Ishikawa (cell line): ENCODE data around the gene IFITM10.

Experiments used
- TEAD4 ChIP-seq: IDR thresholded peaks from 2 replicates; pipeline ENCODE4 v1.6.1; 2012
- TF ChIP-seq, protein P1 (sequence below): IDR thresholded peaks from 2 replicates; pipeline ENCODE4 v1.6.1; 2012

GRCh38 chr11:1753229-1753928, 3.0 kb upstream of the IFITM10 start:
- no peak for TF ChIP-seq TEAD4
- TF ChIP-seq, protein P1, sequence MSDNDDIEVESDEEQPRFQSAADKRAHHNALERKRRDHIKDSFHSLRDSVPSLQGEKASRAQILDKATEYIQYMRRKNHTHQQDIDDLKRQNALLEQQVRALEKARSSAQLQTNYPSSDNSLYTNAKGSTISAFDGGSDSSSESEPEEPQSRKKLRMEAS = no peak
